NCI-H1092 (cell line): ENCODE results near the gene IL10.

Source experiments
- DNase-seq: peaks from one replicate; lab custom pipeline; 2025; lab: John Stamatoyannopoulos, UW

IL10 gene

GRCh38 chr1:206734499-206735142 lies 37.7 kb downstream of the IL10 start:
- DNase-seq, result no peak

- no peak for DNase-seq
These were observed 39.3 kb downstream of the IL10 start for GRCh38 chr1:206732992-206733391.

- DNase-seq, result no peak
These were observed 39.8 kb downstream of the IL10 start for GRCh38 chr1:206732508-206732907.

GRCh38 chr1:206729507-206729906 lies 42.8 kb downstream of the IL10 start:
- no peak for DNase-seq

- no peak for DNase-seq
These were observed 43.2 kb downstream of the IL10 start for GRCh38 chr1:206729050-206729449.

GRCh38 chr1:206728697-206728987 lies 43.7 kb downstream of the IL10 start:
- DNase-seq, result no peak

GRCh38 chr1:206727981-206728696 lies 44.2 kb downstream of the IL10 start:
- DNase-seq, result no peak

- DNase-seq, result no peak
These were observed 47.0 kb downstream of the IL10 start for GRCh38 chr1:206725109-206725963.

- no peak for DNase-seq
These were observed 48.4 kb downstream of the IL10 start for GRCh38 chr1:206723805-206724472.

GRCh38 chr1:206723462-206723804 lies 48.9 kb downstream of the IL10 start:
- DNase-seq, result no peak

- no peak for DNase-seq
These were observed 49.4 kb downstream of the IL10 start for GRCh38 chr1:206722751-206723461.

GRCh38 chr1:206721454-206721853 lies 50.8 kb downstream of the IL10 start:
- no peak for DNase-seq

GRCh38 chr1:206719169-206719839 lies 53.0 kb downstream of the IL10 start:
- DNase-seq, result no peak

- no peak for DNase-seq
These were observed 54.7 kb downstream of the IL10 start for GRCh38 chr1:206717674-206717989.
